ENCODE data around the gene FAU. TPM values are rescaled to one million over a fixed set of nuclear protein-coding genes. Genes with fewer than 3 reads are reported as not detected.
A peak's percentile ranks its signal among the peaks of the same experiment; 100 is the strongest.

FAU gene
- total and polyA plus RNA-seq, 2 of the 13 experiments (the other 11 are each of a cell fraction or from before 2014, with no cell fraction given), result 374 to 869 TPM

DNA sequence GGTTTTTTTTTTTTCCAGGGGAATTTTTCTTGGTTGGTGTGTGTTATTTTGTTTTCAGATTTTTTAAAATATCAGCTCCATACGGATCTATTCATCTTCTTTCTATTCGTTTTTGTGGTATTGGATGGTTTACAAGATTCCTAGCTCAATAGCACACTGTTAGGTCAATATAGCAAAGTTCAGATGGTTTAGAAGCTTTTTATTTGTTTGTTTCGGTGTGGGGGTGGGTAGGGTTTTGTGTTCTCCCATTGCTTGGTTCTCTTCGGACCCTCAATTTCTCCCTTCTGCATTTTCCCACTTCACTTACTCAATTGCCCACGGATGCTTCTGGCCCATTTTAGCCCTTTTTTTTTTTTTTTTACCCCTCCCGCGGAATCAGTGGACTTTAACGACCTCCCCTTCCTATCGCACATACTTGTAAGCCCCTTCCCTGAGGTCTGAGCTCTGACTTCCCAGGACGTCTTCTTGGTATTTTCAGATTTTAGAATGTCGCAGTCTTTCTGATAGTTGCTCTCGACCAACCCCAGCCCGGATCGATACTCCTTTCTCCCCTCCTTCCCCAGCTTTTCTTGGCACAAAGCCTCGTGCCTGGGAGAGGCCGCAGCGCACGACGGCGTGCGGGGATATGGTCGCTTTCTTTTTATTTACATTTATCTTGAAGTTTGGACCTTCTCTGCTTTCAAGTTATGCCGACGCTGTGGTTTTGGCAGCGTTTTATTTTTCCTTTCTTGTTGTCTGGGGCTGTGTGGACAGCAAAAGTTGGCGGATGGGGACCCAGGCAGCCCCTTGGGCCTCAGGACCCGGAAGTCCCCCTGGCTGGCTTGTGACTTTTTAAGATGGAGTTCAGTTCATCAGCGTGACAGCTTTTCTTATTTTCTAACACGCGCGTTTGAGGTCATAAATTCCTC lies 43.7 kb upstream of the FAU start (continued):
- TF ChIP-seq CENPT (CRISPR knock-in tag; IDR thresholded peaks at IDR 0.05; ENCODE audit: low read depth) (no peak), ATAD3A (CRISPR knock-in tag; IDR thresholded peaks at IDR 0.05) (no peak), ZBTB38 (CRISPR knock-in tag; IDR thresholded peaks at IDR 0.05) (no peak), MTF2 (CRISPR knock-in tag; IDR thresholded peaks at IDR 0.05; ENCODE audit: borderline replicate concordance) (no peak), ZC3H13 (CRISPR knock-in tag; IDR thresholded peaks at IDR 0.05) (no peak), NCOA2 (CRISPR knock-in tag; IDR thresholded peaks at IDR 0.05) (peak; percentile 69), FOSL1 (CRISPR knock-in tag; IDR thresholded peaks at IDR 0.05; ENCODE audit: borderline replicate concordance) (no peak), GATA4 (IDR thresholded peaks at IDR 0.05; ENCODE audit: borderline replicate concordance, low read depth) (no peak), LCORL (IDR thresholded peaks at IDR 0.05) (no peak), LCORL (CRISPR knock-in tag; IDR thresholded peaks at IDR 0.05) (peak; percentile 77), IKZF4 (CRISPR knock-in tag; IDR thresholded peaks at IDR 0.05; ENCODE audit: borderline replicate concordance, low read depth, not compliant biosample characterization) (no peak), GFI1 (CRISPR knock-in tag; IDR thresholded peaks at IDR 0.05; ENCODE audit: borderline replicate concordance) (peak; percentile 53; the same call in 1 of the 2 replicates), ZNF451 (CRISPR knock-in tag; IDR thresholded peaks at IDR 0.05) (no peak), ASH2L (IDR thresholded peaks at IDR 0.05; ENCODE audit: insufficient read length, low read depth, low read length) (peak; percentile 99), ZNF530 (CRISPR knock-in tag; IDR thresholded peaks at IDR 0.05; ENCODE audit: low read depth) (no peak), NRL (CRISPR knock-in tag; IDR thresholded peaks at IDR 0.05; ENCODE audit: borderline replicate concordance) (no peak), ZNF790 (CRISPR knock-in tag; IDR thresholded peaks at IDR 0.05; ENCODE audit: borderline replicate concordance) (no peak), BRD4 (CRISPR knock-in tag; IDR thresholded peaks at IDR 0.05) (no peak), BHLHE40 (IDR thresholded peaks at IDR 0.05; ENCODE audit: low read length) (peak; percentile 75), ZNF367 (CRISPR knock-in tag; IDR thresholded peaks at IDR 0.05; ENCODE audit: borderline replicate concordance) (no peak), KMT2A (CRISPR knock-in tag; IDR thresholded peaks at IDR 0.05) (no peak)
- TF ChIP-seq, protein P1, sequence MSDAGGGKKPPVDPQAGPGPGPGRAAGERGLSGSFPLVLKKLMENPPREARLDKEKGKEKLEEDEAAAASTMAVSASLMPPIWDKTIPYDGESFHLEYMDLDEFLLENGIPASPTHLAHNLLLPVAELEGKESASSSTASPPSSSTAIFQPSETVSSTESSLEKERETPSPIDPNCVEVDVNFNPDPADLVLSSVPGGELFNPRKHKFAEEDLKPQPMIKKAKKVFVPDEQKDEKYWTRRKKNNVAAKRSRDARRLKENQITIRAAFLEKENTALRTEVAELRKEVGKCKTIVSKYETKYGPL (CRISPR knock-in tag; IDR thresholded peaks at IDR 0.05), result no peak
- TF ChIP-seq, protein P2, sequence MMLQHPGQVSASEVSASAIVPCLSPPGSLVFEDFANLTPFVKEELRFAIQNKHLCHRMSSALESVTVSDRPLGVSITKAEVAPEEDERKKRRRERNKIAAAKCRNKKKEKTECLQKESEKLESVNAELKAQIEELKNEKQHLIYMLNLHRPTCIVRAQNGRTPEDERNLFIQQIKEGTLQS (CRISPR knock-in tag; IDR thresholded peaks at IDR 0.05), result no peak
- TF ChIP-seq, protein P3, sequence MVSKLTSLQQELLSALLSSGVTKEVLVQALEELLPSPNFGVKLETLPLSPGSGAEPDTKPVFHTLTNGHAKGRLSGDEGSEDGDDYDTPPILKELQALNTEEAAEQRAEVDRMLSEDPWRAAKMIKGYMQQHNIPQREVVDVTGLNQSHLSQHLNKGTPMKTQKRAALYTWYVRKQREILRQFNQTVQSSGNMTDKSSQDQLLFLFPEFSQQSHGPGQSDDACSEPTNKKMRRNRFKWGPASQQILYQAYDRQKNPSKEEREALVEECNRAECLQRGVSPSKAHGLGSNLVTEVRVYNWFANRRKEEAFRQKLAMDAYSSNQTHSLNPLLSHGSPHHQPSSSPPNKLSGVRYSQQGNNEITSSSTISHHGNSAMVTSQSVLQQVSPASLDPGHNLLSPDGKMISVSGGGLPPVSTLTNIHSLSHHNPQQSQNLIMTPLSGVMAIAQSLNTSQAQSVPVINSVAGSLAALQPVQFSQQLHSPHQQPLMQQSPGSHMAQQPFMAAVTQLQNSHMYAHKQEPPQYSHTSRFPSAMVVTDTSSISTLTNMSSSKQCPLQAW (CRISPR knock-in tag; IDR thresholded peaks at IDR 0.05), result no peak
- TF ChIP-seq, protein P4, sequence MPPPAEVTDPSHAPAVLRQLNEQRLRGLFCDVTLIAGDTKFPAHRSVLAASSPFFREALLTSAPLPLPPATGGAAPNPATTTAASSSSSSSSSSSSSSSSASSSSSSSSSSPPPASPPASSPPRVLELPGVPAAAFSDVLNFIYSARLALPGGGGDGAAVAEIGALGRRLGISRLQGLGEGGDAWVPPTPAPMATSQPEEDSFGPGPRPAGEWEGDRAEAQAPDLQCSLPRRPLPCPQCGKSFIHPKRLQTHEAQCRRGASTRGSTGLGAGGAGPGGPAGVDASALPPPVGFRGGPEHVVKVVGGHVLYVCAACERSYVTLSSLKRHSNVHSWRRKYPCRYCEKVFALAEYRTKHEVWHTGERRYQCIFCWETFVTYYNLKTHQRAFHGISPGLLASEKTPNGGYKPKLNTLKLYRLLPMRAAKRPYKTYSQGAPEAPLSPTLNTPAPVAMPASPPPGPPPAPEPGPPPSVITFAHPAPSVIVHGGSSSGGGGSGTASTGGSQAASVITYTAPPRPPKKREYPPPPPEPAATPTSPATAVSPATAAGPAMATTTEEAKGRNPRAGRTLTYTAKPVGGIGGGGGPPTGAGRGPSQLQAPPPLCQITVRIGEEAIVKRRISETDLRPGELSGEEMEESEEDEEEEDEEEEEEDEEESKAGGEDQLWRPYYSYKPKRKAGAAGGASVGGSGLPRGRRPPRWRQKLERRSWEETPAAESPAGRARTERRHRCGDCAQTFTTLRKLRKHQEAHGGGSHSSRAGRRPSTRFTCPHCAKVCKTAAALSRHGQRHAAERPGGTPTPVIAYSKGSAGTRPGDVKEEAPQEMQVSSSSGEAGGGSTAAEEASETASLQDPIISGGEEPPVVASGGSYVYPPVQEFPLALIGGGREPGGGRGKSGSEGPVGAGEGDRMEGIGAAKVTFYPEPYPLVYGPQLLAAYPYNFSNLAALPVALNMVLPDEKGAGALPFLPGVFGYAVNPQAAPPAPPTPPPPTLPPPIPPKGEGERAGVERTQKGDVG (CRISPR knock-in tag; IDR thresholded peaks at IDR 0.05; ENCODE audit: borderline replicate concordance), result no peak

All from HepG2 (cell line).